Fibroblast of the aortic adventitia (primary cell): ENCODE data around the gene CISD2. TPM values are rescaled to one million over a fixed set of nuclear protein-coding genes. Genes with fewer than 3 reads are reported as not detected.
"Not testable (repeated sequence)": the region's sequence is repeated elsewhere in the genome, so short reads cannot be mapped to it uniquely, and the experiment has no call there.

Experiments
- DNase-seq: peaks from one replicate; pipeline ENCODE4 v3.0.0-alpha.2; 2010; ENCODE audit warnings: low read depth
- H3K4me3 ChIP-seq: 2 replicates; pipeline ENCODE4 v1.5.1; 2011; ENCODE audit warnings: low read depth, mild to moderate bottlenecking, control low read depth, low read length, moderate library complexity
- total RNA-seq: library from RNA; depleted of rRNA; stranded (reverse); fragments of >200 nt; gene quantifications from 2 replicates; pipeline ENCODE4 v1.2.3, GENCODE V29; 2012; ENCODE audit warnings: low replicate concordance
- TF ChIP-seq, protein P1 (sequence below): IDR thresholded peaks from 2 replicates; pipeline ENCODE4 v1.5.1; 2011; ENCODE audit warnings: mild to moderate bottlenecking, low read length, control low read depth, inconsistent platforms; ENCODE audit not compliant: insufficient read depth

The CISD2 gene, protein sequence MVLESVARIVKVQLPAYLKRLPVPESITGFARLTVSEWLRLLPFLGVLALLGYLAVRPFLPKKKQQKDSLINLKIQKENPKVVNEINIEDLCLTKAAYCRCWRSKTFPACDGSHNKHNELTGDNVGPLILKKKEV
- 30.3 and 52.9 TPM in 2 replicates for total RNA-seq

DNA sequence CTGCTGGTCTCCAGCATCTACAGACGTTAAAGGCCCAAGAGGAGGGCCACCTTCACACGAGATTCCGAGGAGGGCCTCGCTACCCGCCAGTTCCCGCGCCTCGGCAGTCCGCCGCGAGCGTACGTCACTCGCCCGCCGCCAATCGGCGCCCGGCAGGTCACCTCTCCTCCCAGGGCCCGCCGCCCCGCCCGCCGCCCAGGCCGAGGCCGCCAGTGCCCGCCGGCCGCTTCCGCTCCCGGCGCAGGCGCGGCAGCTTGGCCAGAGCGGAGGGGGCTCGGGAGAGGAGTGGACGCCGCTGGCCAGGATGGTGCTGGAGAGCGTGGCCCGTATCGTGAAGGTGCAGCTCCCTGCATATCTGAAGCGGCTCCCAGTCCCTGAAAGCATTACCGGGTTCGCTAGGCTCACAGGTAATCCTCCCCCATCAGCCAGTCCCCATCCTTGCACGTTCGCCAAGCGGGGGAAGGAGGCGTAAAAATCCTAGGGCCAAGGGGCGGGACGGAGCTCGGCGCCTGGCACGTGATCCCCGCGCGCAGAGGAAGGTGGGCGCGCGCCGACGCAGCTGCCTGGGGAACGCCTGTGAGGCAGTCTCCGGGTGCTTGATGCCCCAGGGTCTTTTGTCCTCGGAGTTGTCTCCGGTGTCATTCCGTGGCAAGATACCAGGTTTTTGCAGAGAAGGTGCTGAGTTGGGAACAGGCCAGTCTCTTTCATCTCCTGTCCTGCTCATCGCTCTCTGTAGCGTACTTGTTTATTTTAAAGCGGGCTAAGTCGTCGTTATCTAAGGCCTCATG is at the start of gene CISD2:
Gene CISD2, plus strand, starts transcription at position 212 of the 788 bp plus-strand sequence. Its CDS starts 93 bp downstream, at position 305.
- H3K4me3 ChIP-seq, result peak within 1 kb of the TSS; percentile 92
- DNase-seq, result peak; percentile 89
- TF ChIP-seq, protein P1, sequence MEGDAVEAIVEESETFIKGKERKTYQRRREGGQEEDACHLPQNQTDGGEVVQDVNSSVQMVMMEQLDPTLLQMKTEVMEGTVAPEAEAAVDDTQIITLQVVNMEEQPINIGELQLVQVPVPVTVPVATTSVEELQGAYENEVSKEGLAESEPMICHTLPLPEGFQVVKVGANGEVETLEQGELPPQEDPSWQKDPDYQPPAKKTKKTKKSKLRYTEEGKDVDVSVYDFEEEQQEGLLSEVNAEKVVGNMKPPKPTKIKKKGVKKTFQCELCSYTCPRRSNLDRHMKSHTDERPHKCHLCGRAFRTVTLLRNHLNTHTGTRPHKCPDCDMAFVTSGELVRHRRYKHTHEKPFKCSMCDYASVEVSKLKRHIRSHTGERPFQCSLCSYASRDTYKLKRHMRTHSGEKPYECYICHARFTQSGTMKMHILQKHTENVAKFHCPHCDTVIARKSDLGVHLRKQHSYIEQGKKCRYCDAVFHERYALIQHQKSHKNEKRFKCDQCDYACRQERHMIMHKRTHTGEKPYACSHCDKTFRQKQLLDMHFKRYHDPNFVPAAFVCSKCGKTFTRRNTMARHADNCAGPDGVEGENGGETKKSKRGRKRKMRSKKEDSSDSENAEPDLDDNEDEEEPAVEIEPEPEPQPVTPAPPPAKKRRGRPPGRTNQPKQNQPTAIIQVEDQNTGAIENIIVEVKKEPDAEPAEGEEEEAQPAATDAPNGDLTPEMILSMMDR, result no peak

DNA sequence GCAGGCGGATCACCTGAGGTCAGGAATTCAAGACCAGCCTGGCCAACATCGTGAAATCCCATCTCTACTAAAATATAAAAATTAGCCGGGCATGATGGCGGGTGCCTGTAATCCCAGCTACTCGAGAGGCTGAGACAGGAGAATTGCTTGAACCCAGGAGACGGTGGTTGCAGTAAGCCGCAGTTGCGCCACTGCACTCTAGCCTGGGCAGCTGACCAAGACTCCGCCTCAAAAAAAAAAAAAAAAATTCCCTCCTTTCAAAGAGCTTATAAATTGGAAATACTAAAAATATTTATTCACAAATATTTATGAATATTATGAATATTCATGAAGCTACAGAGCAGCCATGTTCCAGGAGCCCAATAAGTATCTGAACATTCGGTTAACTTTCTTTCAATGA is 49.7 kb upstream of the CISD2 start:
- not testable (repeated sequence) for H3K4me3 ChIP-seq

DNA sequence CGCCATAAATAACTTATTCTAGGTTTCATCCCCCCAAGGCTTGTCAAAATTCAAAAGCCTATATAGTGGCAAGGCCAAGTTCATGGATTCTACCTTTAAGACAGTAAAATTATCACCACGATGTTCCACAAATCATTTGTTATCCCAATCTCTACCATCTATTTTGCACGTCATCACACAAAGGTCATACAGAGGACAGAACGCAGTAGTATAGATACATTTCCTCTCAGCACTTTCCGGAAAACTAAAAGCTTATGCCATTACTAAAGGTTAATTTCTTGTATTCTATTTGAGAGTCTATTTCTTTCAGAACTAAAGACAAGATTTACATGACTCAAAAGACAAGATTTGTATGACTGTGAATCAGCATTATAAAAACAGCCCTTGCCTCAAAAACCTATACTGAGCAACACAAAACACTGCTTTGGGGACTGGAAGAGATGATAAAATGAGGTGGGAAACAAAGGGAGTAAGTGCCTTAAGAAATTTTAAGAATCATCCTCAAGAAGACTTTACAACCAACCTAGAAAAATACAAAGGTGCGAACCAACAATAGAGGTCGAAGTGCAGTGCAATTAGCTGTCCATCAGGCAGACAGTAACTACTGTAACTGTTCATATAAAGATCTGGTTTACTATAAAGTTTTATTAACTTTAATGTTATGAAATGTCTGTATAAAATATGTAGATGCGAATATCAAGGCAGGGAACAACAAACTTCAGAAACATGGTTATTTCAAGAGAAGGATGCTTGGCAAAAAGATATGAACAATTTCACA is 49.0 kb upstream of the CISD2 start:
- H3K4me3 ChIP-seq, result no peak overlapping the region
- no peak for DNase-seq
- TF ChIP-seq, protein P1, result no peak

More for the DNA sequence above, 49.7 kb upstream of the CISD2 start:
- not testable (repeated sequence) for DNase-seq

DNA sequence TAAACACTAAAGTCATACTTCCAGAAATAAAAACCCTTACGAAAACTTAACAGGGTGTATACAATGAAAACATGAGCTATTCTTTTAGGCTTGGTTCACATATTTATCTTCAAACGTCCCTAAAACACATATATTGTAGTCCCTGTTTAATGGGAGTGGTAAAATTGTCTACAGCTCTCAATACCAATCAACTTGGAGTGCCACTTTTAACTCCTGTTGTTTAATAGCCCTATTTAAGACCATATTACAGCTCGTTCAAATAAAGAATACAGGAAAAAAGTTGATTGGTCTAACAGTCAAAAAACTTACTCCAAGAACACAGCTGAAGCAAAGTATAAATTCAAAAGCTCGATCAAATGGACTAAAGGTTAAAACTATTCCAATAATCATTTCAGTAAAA is 45.3 kb upstream of the CISD2 start:
- TF ChIP-seq, protein P1, result no peak
- DNase-seq, result no peak
- H3K4me3 ChIP-seq, result peak overlapping the region; percentile 52

DNA sequence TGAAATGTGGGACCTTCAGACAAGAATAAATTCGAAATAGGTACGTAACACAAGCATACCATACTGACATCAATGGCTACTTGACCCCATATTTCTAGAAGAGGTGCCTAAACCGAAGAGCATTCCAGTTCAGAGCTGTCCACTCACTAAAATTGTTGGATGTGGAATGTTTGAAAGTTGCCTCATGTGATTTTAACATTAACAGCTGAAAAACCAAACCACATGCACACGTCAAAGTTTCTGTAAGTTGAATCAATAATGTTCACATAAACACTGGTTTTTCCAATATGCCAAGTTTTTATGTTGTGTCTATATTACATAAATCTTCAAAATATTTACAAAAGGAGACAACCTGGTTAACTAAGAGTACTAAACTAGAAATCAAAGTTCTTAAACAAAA is 44.9 kb upstream of the CISD2 start:
- H3K4me3 ChIP-seq, result peak overlapping the region; percentile 85
- TF ChIP-seq, protein P1, result no peak
- no peak for DNase-seq

DNA sequence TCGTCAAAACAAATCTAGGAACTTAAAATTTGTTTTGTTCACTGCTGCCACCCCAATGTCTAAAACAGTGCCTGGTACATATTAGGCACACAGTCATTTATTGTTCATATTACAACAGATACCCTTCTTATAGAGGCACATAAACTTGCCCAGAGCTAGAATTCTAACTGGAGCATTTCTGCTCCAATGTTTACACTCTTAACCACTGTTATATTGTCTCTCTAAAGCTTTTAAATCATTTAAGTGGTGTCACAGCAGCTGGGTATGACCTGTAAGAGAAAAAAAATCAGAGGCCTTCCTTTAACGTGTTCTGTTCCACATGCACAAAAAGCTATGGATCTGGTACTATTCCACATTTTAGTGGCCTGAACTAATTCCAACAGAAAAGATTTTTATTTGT is 44.4 kb upstream of the CISD2 start:
- no peak for DNase-seq
- TF ChIP-seq, protein P1, result no peak
- H3K4me3 ChIP-seq, result peak overlapping the region; percentile 85
